ENCODE data around the gene RAC2.
"Not testable (repeated sequence)": the region's sequence is repeated elsewhere in the genome, so short reads cannot be mapped to it uniquely, and the experiment has no call there.

Gene RAC2

GRCh38 chr22:37255558-37256006 lies 11.5 kb upstream of the RAC2 start:
- no peak for DNase-seq (ENCODE audit: low read depth in 2 of 2)

GRCh38 chr22:37254867-37255233 lies 10.8 kb upstream of the RAC2 start:
- no peak for DNase-seq (ENCODE audit: low read depth in 2 of 2)

- DNase-seq (ENCODE audit: low read depth in 2 of 2) = no peak
Observed at GRCh38 chr22:37254209-37254866, 10.3 kb upstream of the RAC2 start.

GRCh38 chr22:37253126-37253660 lies 9.1 kb upstream of the RAC2 start:
- no peak for DNase-seq (ENCODE audit: low read depth in 2 of 2)

GRCh38 chr22:37251836-37252235 lies 7.8 kb upstream of the RAC2 start:
- not testable (repeated sequence) for DNase-seq (ENCODE audit: low read depth in 2 of 2)

GRCh38 chr22:37249986-37250385 lies 5.9 kb upstream of the RAC2 start:
- no peak for DNase-seq (ENCODE audit: low read depth in 2 of 2)

GRCh38 chr22:37248251-37248650 lies 4.2 kb upstream of the RAC2 start:
- no peak for DNase-seq (ENCODE audit: low read depth in 2 of 2)

GRCh38 chr22:37245740-37246139 lies 1.7 kb upstream of the RAC2 start:
- no peak for DNase-seq (ENCODE audit: low read depth in 2 of 2)

- DNase-seq (ENCODE audit: low read depth in 2 of 2) = no peak
Observed at GRCh38 chr22:37244922-37245722, 1.1 kb upstream of the RAC2 start.

GRCh38 chr22:37243402-37244113 lies 511 bp downstream of the RAC2 start:
- DNase-seq (ENCODE audit: low read depth in 2 of 2) = no peak

- DNase-seq (ENCODE audit: low read depth in 2 of 2) = peak; percentile 81 to 87
Observed at GRCh38 chr22:37242395-37242918, 1.6 kb downstream of the RAC2 start.

- DNase-seq (ENCODE audit: low read depth in 2 of 2) = no peak
Observed at GRCh38 chr22:37241351-37242142, 2.5 kb downstream of the RAC2 start.

GRCh38 chr22:37240941-37241320 lies 3.1 kb downstream of the RAC2 start:
- DNase-seq (ENCODE audit: low read depth in 2 of 2) = no peak

GRCh38 chr22:37240240-37240940 lies 3.7 kb downstream of the RAC2 start:
- no peak for DNase-seq (ENCODE audit: low read depth in 2 of 2)

- no peak for DNase-seq (ENCODE audit: low read depth in 2 of 2)
Observed at GRCh38 chr22:37239336-37240239, 4.5 kb downstream of the RAC2 start.

- no peak for DNase-seq (ENCODE audit: low read depth in 2 of 2)
Observed at GRCh38 chr22:37237371-37238268, 6.4 kb downstream of the RAC2 start.

- no peak for DNase-seq (ENCODE audit: low read depth in 2 of 2)
Observed at GRCh38 chr22:37235897-37236607, 8.0 kb downstream of the RAC2 start.

All from stimulated activated CD4-positive, alpha-beta T cell treated with anti-CD3 and anti-CD28 coated beads, Interleukin-1b, Interleukin-23, amount 100 ng/mL, for 4 hours (primary cell).